IPS DF 4.7 (cell line): Measurements from ENCODE around the gene ASTN2.

ENCODE experiments used
- DNase-seq: peaks from one replicate; pipeline ENCODE4 v3.0.0-alpha.2; 2013; ENCODE audit warnings: low spot score; ENCODE audit errors: extremely low read depth

The ASTN2 gene

GRCh38 chr9:117180896-117181445 is 233.9 kb downstream of the ASTN2 start:
- DNase-seq = no peak

GRCh38 chr9:117178596-117179375 is 236.1 kb downstream of the ASTN2 start:
- DNase-seq = no peak

- DNase-seq = no peak
These were observed 244.3 kb downstream of the ASTN2 start for GRCh38 chr9:117170567-117170966.

- DNase-seq = no peak
These were observed 245.7 kb downstream of the ASTN2 start for GRCh38 chr9:117169089-117169621.

- DNase-seq = no peak
These were observed 250.3 kb downstream of the ASTN2 start for GRCh38 chr9:117164512-117164911.

GRCh38 chr9:117160254-117160653 is 254.6 kb downstream of the ASTN2 start:
- DNase-seq = no peak

GRCh38 chr9:117156771-117157535 is 257.9 kb downstream of the ASTN2 start:
- no peak for DNase-seq

- no peak for DNase-seq
These were observed 258.6 kb downstream of the ASTN2 start for GRCh38 chr9:117156144-117156688.

- DNase-seq = no peak
These were observed 261.8 kb downstream of the ASTN2 start for GRCh38 chr9:117153021-117153420.

GRCh38 chr9:117151716-117152115 is 263.1 kb downstream of the ASTN2 start:
- no peak for DNase-seq

GRCh38 chr9:117149996-117150395 is 264.9 kb downstream of the ASTN2 start:
- no peak for DNase-seq

- DNase-seq = no peak
These were observed 268.9 kb downstream of the ASTN2 start for GRCh38 chr9:117145811-117146490.

- DNase-seq = no peak
These were observed 269.8 kb downstream of the ASTN2 start for GRCh38 chr9:117145081-117145480.

GRCh38 chr9:117138231-117138630 is 276.6 kb downstream of the ASTN2 start:
- DNase-seq = no peak

GRCh38 chr9:117136461-117136860 is 278.4 kb downstream of the ASTN2 start:
- DNase-seq = no peak

GRCh38 chr9:117135501-117136098 is 279.3 kb downstream of the ASTN2 start:
- DNase-seq = no peak

- no peak for DNase-seq
These were observed 279.9 kb downstream of the ASTN2 start for GRCh38 chr9:117134826-117135500.

- DNase-seq = no peak
These were observed 288.0 kb downstream of the ASTN2 start for GRCh38 chr9:117126871-117127270.

- DNase-seq = no peak
These were observed 289.3 kb downstream of the ASTN2 start for GRCh38 chr9:117125531-117125930.

GRCh38 chr9:117123729-117124128 is 291.1 kb downstream of the ASTN2 start:
- DNase-seq = no peak
